Fibroblast of mammary gland (primary cell): Measurements from ENCODE around the gene PPP6R1.

Experiments used
- DNase-seq: peaks from one replicate; pipeline ENCODE4 v3.0.0-alpha.2; 2010; ENCODE audit warnings: low read depth
- H3K4me3 ChIP-seq: 2 replicates; pipeline ENCODE4 v1.5.1; 2011; ENCODE audit warnings: low read depth, mild to moderate bottlenecking, low read length, moderate library complexity; ENCODE audit not compliant: control insufficient read depth
- TF ChIP-seq, protein P1 (sequence below): conservative IDR thresholded peaks from 2 replicates; pipeline ENCODE4 v1.5.1; 2011; ENCODE audit warnings: low read depth, low read length, inconsistent platforms; ENCODE audit not compliant: control insufficient read depth, insufficient read depth

The PPP6R1 gene

DNA sequence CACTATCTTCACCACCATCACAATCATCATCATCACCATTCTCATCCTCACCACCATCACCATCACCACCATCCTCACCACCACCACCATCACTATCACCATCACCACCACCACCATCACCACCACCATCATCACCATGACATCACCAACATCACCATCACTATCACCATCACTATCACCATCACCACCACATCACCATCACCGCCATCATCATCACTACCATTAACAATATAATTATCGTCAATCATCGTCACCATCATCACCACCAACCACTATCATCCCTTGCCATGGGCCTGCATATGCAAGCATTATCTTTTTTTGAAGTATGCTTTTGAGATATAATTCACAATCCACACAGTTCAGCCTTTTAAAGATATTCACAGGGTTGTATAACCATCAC is 7.6 kb upstream of the PPP6R1 start:
- no peak overlapping the region for H3K4me3 ChIP-seq
- TF ChIP-seq, protein P1, sequence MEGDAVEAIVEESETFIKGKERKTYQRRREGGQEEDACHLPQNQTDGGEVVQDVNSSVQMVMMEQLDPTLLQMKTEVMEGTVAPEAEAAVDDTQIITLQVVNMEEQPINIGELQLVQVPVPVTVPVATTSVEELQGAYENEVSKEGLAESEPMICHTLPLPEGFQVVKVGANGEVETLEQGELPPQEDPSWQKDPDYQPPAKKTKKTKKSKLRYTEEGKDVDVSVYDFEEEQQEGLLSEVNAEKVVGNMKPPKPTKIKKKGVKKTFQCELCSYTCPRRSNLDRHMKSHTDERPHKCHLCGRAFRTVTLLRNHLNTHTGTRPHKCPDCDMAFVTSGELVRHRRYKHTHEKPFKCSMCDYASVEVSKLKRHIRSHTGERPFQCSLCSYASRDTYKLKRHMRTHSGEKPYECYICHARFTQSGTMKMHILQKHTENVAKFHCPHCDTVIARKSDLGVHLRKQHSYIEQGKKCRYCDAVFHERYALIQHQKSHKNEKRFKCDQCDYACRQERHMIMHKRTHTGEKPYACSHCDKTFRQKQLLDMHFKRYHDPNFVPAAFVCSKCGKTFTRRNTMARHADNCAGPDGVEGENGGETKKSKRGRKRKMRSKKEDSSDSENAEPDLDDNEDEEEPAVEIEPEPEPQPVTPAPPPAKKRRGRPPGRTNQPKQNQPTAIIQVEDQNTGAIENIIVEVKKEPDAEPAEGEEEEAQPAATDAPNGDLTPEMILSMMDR: no peak
- no peak for DNase-seq

DNA sequence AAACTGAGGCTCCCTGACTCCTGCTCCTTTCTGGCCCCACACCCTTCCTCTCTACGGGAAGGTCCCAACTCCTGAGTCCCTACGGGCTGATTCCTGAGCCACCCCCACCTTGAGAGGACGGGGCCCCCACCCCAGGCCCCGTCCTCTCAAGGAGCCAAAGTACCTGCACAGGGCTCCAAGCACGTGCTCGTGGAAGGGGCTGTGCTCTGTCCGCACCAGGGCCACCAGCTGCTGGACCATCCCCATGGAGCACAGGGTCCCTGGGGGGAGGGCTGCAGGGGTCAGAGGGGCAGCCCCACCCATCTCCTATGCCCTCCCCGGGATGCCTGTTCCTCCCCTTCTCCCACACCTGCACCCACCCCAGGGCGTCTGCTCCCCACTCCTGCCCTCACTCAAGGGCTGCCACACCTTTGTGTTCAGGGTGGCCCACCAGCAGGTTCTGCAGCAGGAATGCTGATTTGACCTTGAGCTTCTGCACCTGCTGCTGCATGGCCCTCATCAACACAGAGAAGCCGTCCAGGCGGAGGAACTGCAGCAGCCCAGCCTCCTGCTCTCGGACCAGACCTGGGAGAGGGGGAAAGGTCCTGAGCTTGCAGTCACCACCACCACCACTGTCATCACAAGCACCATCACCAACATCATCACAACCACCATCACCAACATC is 7.0 kb upstream of the PPP6R1 start:
- TF ChIP-seq, protein P1: no peak
- H3K4me3 ChIP-seq: no peak overlapping the region
- no peak for DNase-seq

DNA sequence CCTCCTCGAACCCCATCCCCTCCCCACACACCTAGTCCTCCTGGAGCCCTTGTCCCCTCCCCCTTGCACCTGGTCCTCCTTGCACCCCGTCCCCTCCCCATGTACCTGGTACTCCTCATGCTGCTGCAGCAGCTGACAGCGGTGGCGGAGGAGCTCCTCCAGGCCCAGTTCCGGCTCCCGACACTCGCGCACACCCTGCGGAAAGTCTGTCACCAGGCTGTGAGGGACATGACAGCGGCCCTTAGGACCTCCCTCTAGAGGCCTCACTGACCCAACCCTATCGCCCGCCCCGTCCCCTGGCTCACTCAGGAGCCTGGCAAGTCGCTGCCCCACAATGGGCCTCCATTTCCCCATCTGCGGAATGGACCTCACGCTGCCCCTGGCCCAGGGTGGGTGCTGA is 6.4 kb upstream of the PPP6R1 start:
- TF ChIP-seq, protein P1: no peak
- DNase-seq: no peak
- H3K4me3 ChIP-seq: no peak overlapping the region

DNA sequence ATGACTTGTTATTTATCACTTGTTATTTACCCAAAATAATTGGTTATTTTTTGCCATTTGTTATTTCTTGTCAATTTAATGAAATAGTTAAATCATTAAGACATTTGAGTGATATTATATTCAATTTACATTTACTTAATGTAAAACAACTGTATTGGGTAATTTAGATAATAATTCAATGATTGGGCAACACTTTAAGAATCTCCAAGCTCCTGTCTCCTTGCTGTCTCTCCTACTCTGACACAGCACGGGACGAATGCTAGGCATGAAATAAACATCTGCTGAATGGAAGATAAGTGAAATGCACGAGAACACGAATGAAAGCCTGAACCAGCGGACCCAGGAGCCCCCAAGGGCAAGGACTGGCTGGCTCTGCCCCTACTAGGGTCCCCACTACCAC is 5.7 kb upstream of the PPP6R1 start:
- TF ChIP-seq, protein P1: no peak
- H3K4me3 ChIP-seq: no peak overlapping the region
- no peak for DNase-seq

DNA sequence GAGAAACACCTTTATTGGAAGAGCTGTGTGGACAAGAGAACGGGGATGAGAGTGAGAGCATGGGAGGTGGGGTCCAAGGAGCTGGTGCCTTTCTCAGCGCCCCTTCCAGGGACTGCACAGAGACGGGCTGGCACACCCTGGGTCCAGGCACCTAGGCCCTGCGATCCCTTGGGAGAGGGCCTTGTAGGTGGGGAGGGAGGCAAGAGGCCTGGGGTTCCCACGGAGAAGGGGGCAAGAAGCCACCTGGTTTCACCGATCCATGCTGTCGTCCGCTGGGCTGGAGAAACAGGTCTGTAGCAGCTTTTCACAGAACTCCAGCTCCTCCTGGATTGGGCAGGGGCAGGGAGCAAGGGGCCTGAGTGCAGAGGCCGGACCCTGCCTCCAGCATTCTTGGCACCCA is 3.5 kb upstream of the PPP6R1 start:
- no peak overlapping the region for H3K4me3 ChIP-seq
- no peak for DNase-seq
- TF ChIP-seq, protein P1: no peak

DNA sequence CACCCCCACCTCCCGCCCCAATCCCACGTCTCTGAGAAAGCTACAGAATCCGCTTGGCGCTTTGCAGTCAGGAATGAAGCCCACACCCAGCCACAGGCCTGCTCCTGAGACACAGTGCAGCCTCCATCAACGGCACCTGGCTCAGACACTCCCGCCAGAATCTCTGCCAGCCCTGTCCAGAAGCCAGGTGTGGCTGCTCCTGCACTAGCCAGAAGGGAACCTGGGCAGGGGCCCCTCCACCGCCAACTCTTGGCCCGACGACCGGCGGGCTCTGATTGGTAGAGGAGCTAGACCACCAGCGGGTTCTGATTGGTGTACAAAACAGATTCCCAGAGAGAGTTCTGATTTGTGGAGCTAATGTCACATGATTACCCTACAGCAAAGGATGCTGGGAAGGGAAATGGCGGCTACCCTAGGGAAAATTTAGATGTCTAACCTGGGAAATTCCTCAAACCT is 2.9 kb upstream of the PPP6R1 start:
- H3K4me3 ChIP-seq: no peak overlapping the region
- TF ChIP-seq, protein P1: no peak
- no peak for DNase-seq

DNA sequence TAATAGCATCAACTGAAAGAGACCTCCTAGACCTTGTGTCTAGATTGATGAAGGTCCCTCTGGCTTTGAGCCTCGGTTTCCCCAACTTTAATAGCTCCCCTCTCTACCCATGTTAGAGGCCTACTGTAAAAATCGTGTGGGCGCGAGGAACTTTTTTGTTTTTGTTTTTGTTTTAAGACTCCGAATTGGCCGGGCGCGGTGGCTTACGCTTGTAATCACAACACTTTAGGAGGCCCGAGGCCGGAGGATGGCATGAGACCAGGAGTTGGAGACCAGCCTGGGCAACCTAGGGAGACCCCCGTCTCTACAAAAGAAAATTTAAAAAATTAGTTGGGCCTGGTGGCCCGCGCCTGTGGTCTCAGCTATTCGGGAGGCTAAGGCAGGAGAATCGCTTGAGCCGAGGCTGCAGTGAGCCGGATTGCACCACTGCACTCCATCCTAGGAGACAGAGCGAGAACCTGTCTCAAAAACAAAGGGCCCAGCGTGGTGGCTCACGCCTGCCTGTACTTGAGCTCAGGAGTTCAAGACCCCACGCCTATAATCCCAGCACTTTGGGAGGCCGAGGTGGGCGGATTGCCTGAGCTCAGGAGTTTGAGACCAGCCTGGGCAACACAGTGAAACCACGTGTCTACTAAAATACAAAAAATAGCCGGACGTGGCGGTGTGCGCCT is 858 bp upstream of the PPP6R1 start:
- DNase-seq: no peak
- peak overlapping the region; percentile 52 for H3K4me3 ChIP-seq
- TF ChIP-seq, protein P1: no peak
